Neuronal stem cell (in vitro differentiated cells): ENCODE data around the gene CBFA2T3.

Source experiments
- DNase-seq: peaks from one replicate; pipeline ENCODE4 v3.0.0-alpha.2; 2013; ENCODE audit warnings: low spot score
- H2AFZ ChIP-seq: one replicate; pipeline ENCODE4 v1.6.1; 2013; ENCODE audit warnings: mild to moderate bottlenecking, low read length, inconsistent platforms
- H2AK5ac ChIP-seq: 2 replicates; pipeline ENCODE4 v1.6.1; 2013; ENCODE audit warnings: low read depth, mild to moderate bottlenecking, inconsistent platforms, low read length, moderate library complexity, mixed read lengths
- H2BK120ac ChIP-seq: 2 replicates; pipeline ENCODE4 v1.6.1; 2013; ENCODE audit warnings: low read depth, mild to moderate bottlenecking, inconsistent platforms, low read length, moderate library complexity, mixed read lengths
- H2BK12ac ChIP-seq: one replicate; pipeline ENCODE4 v1.6.1; 2013; ENCODE audit warnings: low read length, inconsistent platforms
- H2BK15ac ChIP-seq: 2 replicates; pipeline ENCODE4 v1.6.1; 2013; ENCODE audit warnings: mild to moderate bottlenecking, low read length, inconsistent platforms, mixed read lengths
- H2BK5ac ChIP-seq: one replicate; pipeline ENCODE4 v1.6.1; 2013; ENCODE audit warnings: inconsistent platforms, mild to moderate bottlenecking, low read length, moderate library complexity
- H3K14ac ChIP-seq: one replicate; pipeline ENCODE4 v1.6.1; 2013; ENCODE audit warnings: low read length, inconsistent platforms
- H3K18ac ChIP-seq: 2 replicates; pipeline ENCODE4 v1.6.1; 2013; ENCODE audit warnings: low read length, inconsistent platforms
- H3K23ac ChIP-seq: 2 replicates; pipeline ENCODE4 v1.6.1; 2013; ENCODE audit warnings: low read depth, mild to moderate bottlenecking, mixed read lengths, low read length, inconsistent platforms; ENCODE audit not compliant: poor library complexity
- H3K27ac ChIP-seq: replicated peaks from 3 replicates; pipeline ENCODE4 v1.5.1; 2013; ENCODE audit warnings: low read length, inconsistent platforms
- H3K27me3 ChIP-seq, 3 experiments: 2 replicates each; pipeline ENCODE4 v1.6.1; 2013; ENCODE audit warnings: low read length in 3 of 3, mild to moderate bottlenecking in 2 of 3, inconsistent platforms in 1 of 3, low read depth in 1 of 3, mixed read lengths in 1 of 3, moderate library complexity in 1 of 3; ENCODE audit not compliant: control insufficient read depth in 3 of 3, insufficient read depth in 3 of 3
- H3K36me3 ChIP-seq, 2 donors: replicated peaks in 1 of 2; 2 replicates each; pipeline ENCODE4 v1.6.1; 2013; ENCODE audit warnings: low read length in 2 of 2; ENCODE audit not compliant: control insufficient read depth in 2 of 2, insufficient read depth in 2 of 2
- H3K4ac ChIP-seq: 2 replicates; pipeline ENCODE4 v1.6.1; 2013; ENCODE audit warnings: inconsistent platforms, mild to moderate bottlenecking, low read length, moderate library complexity
- H3K4me1 ChIP-seq, 2 donors: 1 replicate in 1 of 2; 2 replicates in 1 of 2; pipeline ENCODE4 v1.6.1; 2013; ENCODE audit warnings: low read length in 2 of 2, low read depth in 1 of 2; ENCODE audit not compliant: control insufficient read depth in 2 of 2, insufficient read depth in 1 of 2
- H3K4me2 ChIP-seq: one replicate; pipeline ENCODE4 v1.6.1; 2013; ENCODE audit warnings: mild to moderate bottlenecking, low read length, inconsistent platforms; ENCODE audit not compliant: insufficient read depth, poor library complexity, severe bottlenecking
- H3K4me3 ChIP-seq, 2 donors: 2 replicates each; pipeline ENCODE4 v1.5.1; 2013; ENCODE audit warnings: low read length in 2 of 2, mild to moderate bottlenecking in 2 of 2, inconsistent platforms in 1 of 2, moderate library complexity in 1 of 2
- H3K79me1 ChIP-seq: one replicate; pipeline ENCODE4 v1.6.1; 2013; ENCODE audit warnings: low read depth, mild to moderate bottlenecking, inconsistent platforms, low read length, moderate library complexity
- H3K9ac ChIP-seq: one replicate; pipeline ENCODE4 v1.6.1; 2013; ENCODE audit warnings: mild to moderate bottlenecking, low read depth, low read length, inconsistent platforms; ENCODE audit not compliant: poor library complexity
- H3K9me3 ChIP-seq, 2 donors: replicated peaks in 1 of 2; 2 replicates each; pipeline versions ENCODE3 to v1.6.1; 2013; ENCODE audit warnings: low read length in 2 of 2, mild to moderate bottlenecking in 2 of 2, inconsistent platforms in 1 of 2, low read depth in 1 of 2, mixed read lengths in 1 of 2, moderate library complexity in 1 of 2; ENCODE audit not compliant: control insufficient read depth in 2 of 2, insufficient read depth in 1 of 2
- H4K8ac ChIP-seq: one replicate; pipeline ENCODE4 v1.6.1; 2013; ENCODE audit warnings: low read depth, mild to moderate bottlenecking, inconsistent platforms, low read length, moderate library complexity
- H4K91ac ChIP-seq: one replicate; pipeline ENCODE4 v1.6.1; 2013; ENCODE audit warnings: low read length, low read depth, mild to moderate bottlenecking, inconsistent platforms; ENCODE audit not compliant: poor library complexity
- WGBS, 2 donors: extraction: QIAGEN DNeasy Blood & Tissue Kit; methylation state at CpG; one replicate each; pipeline ENCODE4 v1.1.7; 2013; ENCODE audit warnings: missing lambda C conversion rate in 2 of 2, mixed read lengths in 1 of 2; ENCODE audit not compliant: insufficient read length in 2 of 2, insufficient replicate concordance in 1 of 2; ENCODE audit errors: extremely low coverage in 2 of 2; 5-methylcytosine and 5-hydroxymethylcytosine counted together

The CBFA2T3 gene

GRCh38 chr16:89006036-89006752 is 29.2 kb upstream of the CBFA2T3 start:
- H2AK5ac ChIP-seq, result no peak overlapping the region
- no peak overlapping the region for H2AFZ ChIP-seq
- H3K9me3 ChIP-seq, result peaks cover 0 to 7% of the 10 kb centered on the region in 2 donors
- DNase-seq, result no peak
- peak overlapping the region; percentile 33 for H2BK15ac ChIP-seq
- no peak overlapping the region for H3K27ac ChIP-seq
- H3K4me2 ChIP-seq, result no peak overlapping the region
- no peak overlapping the region for H4K91ac ChIP-seq
- peaks cover 0 to 5% of the 10 kb centered on the region in 2 donors for H3K4me1 ChIP-seq
- peak overlapping the region; percentile 41 for H2BK120ac ChIP-seq
- H3K9ac ChIP-seq, result no peak overlapping the region
- H3K79me1 ChIP-seq, result no peaks in the 10 kb centered on the region
- H3K18ac ChIP-seq, result no peak overlapping the region
- H3K23ac ChIP-seq, result peak overlapping the region; percentile 75
- H3K4ac ChIP-seq, result no peak overlapping the region
- no CpG with 5 or more reads among the region's 24 CpGs for WGBS, 2 donors
- H4K8ac ChIP-seq, result no peak overlapping the region
- peaks cover 0 to 10% (median 6%) of the 10 kb centered on the region in 3 experiments for H3K27me3 ChIP-seq
- H3K14ac ChIP-seq, result peak overlapping the region; percentile 25
- H3K36me3 ChIP-seq, result no peaks in the 10 kb centered on the region
- no peak overlapping the region for H3K4me3 ChIP-seq
- H2BK12ac ChIP-seq, result peak overlapping the region; percentile 22
- H2BK5ac ChIP-seq, result no peak overlapping the region

DNA sequence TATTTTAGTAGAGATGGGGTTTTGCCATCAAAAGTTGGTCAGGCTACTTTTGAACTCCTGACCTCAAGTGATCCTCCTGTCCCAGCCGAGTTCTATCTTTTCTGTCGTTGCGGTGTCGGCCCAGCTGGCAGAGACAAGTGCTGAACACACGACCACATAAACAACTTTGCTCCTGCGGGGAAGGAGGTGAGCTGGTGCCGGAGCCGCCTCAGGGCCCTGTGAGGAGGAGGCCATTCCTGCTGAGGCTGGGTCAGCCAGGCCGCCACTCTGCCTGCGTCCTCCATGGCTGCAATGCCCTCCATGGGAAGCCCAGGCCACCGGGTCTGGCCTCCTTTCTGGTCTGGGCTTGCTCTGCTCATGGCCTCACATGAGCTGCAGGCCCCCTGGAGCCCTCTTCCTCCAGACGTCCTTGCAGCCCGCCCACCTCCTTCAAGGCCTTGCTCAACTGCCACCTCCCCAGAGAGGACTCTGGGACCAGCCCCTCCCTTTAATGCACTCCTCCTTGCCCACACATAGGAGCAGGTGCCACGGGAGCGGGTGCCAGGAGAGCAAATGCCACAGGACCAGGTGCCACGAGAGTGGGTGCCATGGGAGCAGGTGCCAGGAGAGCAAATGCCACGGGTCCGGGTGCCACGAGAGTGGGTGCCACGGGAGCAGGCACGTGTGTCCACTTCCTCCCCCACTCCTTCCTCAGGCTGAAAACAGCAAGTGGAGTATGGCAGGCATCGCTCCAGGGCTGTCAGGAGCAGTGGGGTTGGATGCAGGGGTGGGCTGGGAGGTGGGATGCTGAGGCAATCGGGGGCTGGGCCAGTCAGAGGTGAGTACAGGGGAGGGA is 28.4 kb upstream of the CBFA2T3 start:
- no peak overlapping the region for H3K9ac ChIP-seq
- no peak overlapping the region for H3K27ac ChIP-seq
- H3K4me2 ChIP-seq, result no peak overlapping the region
- no peaks in the 10 kb centered on the region for H3K36me3 ChIP-seq
- WGBS, 2 donors, result no CpG with 5 or more reads among the region's 23 CpGs
- H2BK12ac ChIP-seq, result no peak overlapping the region
- peak overlapping the region; percentile 33 for H2BK15ac ChIP-seq
- H2AFZ ChIP-seq, result no peak overlapping the region
- no peak for DNase-seq
- no peak overlapping the region for H3K4me3 ChIP-seq
- no peaks in the 10 kb centered on the region for H3K79me1 ChIP-seq
- no peak overlapping the region for H4K91ac ChIP-seq
- H3K27me3 ChIP-seq, result peaks cover 0 to 12% (median 9%) of the 10 kb centered on the region in 3 experiments
- no peak overlapping the region for H2BK5ac ChIP-seq
- peaks cover 2 to 8% of the 10 kb centered on the region in 2 donors for H3K9me3 ChIP-seq
- H4K8ac ChIP-seq, result peak overlapping the region; percentile 43
- H3K4me1 ChIP-seq, result peaks cover 0 to 5% of the 10 kb centered on the region in 2 donors
- peak overlapping the region; percentile 41 for H2BK120ac ChIP-seq
- H3K4ac ChIP-seq, result no peak overlapping the region
- peak overlapping the region; percentile 25 for H3K14ac ChIP-seq
- H2AK5ac ChIP-seq, result peak overlapping the region; percentile 47
- peak overlapping the region; percentile 75 for H3K23ac ChIP-seq
- no peak overlapping the region for H3K18ac ChIP-seq

GRCh38 chr16:89004209-89004831 is 27.3 kb upstream of the CBFA2T3 start:
- H3K36me3 ChIP-seq, result no peaks in the 10 kb centered on the region
- no peaks in the 10 kb centered on the region for H3K79me1 ChIP-seq
- H3K27ac ChIP-seq, result no peak overlapping the region
- H4K8ac ChIP-seq, result no peak overlapping the region
- no peak overlapping the region for H2AK5ac ChIP-seq
- peak overlapping the region; percentile 26 for H2BK15ac ChIP-seq
- H2BK5ac ChIP-seq, result peak overlapping the region; percentile 82
- peaks cover 0 to 14% (median 11%) of the 10 kb centered on the region in 3 experiments for H3K27me3 ChIP-seq
- H4K91ac ChIP-seq, result no peak overlapping the region
- no CpG with 5 or more reads among the region's 34 CpGs for WGBS, 2 donors
- H3K4ac ChIP-seq, result no peak overlapping the region
- peak overlapping the region; percentile 30 for H2BK12ac ChIP-seq
- DNase-seq, result no peak
- H3K4me1 ChIP-seq, result peaks cover 0 to 5% of the 10 kb centered on the region in 2 donors
- H3K23ac ChIP-seq, result no peak overlapping the region
- no peak overlapping the region for H3K4me3 ChIP-seq
- peaks cover 7 to 10% of the 10 kb centered on the region in 2 donors for H3K9me3 ChIP-seq
- H3K4me2 ChIP-seq, result no peak overlapping the region
- H2AFZ ChIP-seq, result no peak overlapping the region
- no peak overlapping the region for H3K9ac ChIP-seq
- no peak overlapping the region for H3K18ac ChIP-seq
- no peak overlapping the region for H3K14ac ChIP-seq
- no peak overlapping the region for H2BK120ac ChIP-seq
